Peyer's patch (tissue), 4 donors: Measurements from ENCODE around the gene BCAS1.

ENCODE experiments used
- CTCF ChIP-seq, 6 experiments: fragments of 450-650 bp in 4 of 6; fragments of 200-600 bp in 2 of 6; sonication (generic) in 1 of 6; IDR thresholded peaks; one replicate each; pipeline ENCODE4 v1.5.1; 2017 to 2019; ENCODE audit warnings: antibody characterized with exemption in 6 of 6, mild to moderate bottlenecking in 3 of 6, moderate library complexity in 1 of 6
- POLR2A ChIP-seq, 2 donors: fragments of 450-650 bp; IDR thresholded peaks; one replicate each; pipeline ENCODE4 v1.5.1; 2017; ENCODE audit warnings: antibody characterized with exemption in 2 of 2, mild to moderate bottlenecking in 2 of 2, moderate library complexity in 2 of 2

- TF ChIP-seq CTCF (IDR thresholded peaks at IDR 0.05), result no peak
- no peak for TF ChIP-seq POLR2A (IDR thresholded peaks at IDR 0.05)
Observed at GRCh38 chr20:54027704-54028103, 42.7 kb downstream of the BCAS1 start.
